ENCODE measurements around the gene NUCB2.

DNA sequence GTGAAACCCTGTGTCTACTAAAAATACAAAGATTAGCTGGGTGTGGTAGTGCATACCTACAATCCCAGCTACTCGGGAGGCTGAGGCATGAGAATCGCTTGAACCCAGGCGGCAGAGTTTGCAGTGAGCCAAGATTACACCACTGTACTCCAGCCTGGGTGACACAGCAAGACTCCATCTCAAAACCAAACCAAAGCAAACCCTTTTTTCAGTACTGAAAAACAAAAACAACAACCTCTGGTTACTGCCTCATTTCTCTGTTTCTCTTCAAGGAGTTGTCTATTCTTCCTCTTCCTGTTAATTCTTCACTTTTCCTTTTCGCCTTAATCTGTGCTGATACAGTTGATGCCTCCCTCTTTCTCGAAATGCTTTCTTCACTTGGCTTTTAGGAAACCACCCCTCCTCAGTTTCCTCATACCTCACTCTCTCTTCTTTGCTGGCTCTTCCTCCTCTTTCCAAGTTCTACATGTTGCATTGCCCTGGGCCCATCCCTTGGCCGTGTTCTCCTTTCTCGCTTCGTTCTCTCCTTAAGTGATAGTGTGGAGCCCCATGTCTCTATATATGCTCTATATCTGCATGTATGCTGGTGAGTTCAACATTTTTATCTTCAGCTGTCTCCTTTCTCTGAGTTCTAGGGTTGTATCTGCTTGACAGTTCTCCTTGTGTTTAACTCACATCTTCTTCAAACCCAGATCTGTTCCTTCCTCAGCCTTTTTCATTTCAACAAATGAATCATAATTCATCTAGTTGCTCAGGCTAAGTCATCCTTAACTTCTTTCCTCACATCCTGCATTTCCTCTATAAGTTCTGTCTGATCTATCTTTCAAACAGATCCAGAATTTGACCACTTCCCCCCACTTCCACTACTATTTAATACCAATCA is 37.1 kb downstream of the NUCB2 start:
- TF ChIP-seq, protein P1, sequence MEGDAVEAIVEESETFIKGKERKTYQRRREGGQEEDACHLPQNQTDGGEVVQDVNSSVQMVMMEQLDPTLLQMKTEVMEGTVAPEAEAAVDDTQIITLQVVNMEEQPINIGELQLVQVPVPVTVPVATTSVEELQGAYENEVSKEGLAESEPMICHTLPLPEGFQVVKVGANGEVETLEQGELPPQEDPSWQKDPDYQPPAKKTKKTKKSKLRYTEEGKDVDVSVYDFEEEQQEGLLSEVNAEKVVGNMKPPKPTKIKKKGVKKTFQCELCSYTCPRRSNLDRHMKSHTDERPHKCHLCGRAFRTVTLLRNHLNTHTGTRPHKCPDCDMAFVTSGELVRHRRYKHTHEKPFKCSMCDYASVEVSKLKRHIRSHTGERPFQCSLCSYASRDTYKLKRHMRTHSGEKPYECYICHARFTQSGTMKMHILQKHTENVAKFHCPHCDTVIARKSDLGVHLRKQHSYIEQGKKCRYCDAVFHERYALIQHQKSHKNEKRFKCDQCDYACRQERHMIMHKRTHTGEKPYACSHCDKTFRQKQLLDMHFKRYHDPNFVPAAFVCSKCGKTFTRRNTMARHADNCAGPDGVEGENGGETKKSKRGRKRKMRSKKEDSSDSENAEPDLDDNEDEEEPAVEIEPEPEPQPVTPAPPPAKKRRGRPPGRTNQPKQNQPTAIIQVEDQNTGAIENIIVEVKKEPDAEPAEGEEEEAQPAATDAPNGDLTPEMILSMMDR (conservative IDR thresholded peaks at IDR 0.05; ENCODE audit: low read depth, low read length): no peak
- TF ChIP-seq EZH2 (IDR thresholded peaks at IDR 0.05; ENCODE audit: borderline replicate concordance, low read depth, low read length, poor library complexity, severe bottlenecking): no peak
